T-helper 2 cell (primary cell): ENCODE measurements around the gene XNDC1N.
"Not testable (repeated sequence)": the region's sequence is repeated elsewhere in the genome, so short reads cannot be mapped to it uniquely, and the experiment has no call there.

Source experiments
- DNase-seq, 5 experiments: peaks; one replicate each; pipeline versions ENCODE4 v3.0.0 to v3.0.0-alpha.2; 2012 to 2022

Gene XNDC1N

DNA sequence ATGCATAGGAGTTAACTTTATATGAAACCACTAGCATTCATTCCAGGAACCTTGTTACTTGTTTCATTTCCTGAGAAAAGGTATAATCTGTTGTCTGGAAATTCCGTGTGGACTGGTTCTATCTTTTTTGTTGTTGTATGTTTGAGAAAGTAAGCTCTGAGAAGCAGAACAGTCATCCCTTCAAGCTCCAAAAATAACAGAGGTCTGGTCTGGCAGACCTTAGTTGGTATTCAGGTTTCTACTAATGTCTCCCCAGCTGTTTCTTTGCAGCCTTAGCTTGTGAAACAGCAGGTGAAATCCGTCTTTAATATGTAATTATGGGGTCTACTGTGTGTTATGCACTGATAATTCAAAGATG is 2.8 kb upstream of the XNDC1N start:
- no peak for DNase-seq

- DNase-seq, result no peak
Observed at GRCh38 chr11:71930556-71931244, 2.3 kb upstream of the XNDC1N start.

- no peak for DNase-seq
Observed at GRCh38 chr11:71929491-71929890, 1.1 kb upstream of the XNDC1N start.

GRCh38 chr11:71928737-71929443 is 496 bp upstream of the XNDC1N start, which contains the start of gene RNF121:
TSS of gene RNF121 (plus strand) at chr11:71929046. CDS start at chr11:71929062, 16 bp downstream.
- peak; percentile 93 to 98 (median 97) for DNase-seq

GRCh38 chr11:71917646-71918140 is 10.7 kb downstream of the XNDC1N start:
- no peak for DNase-seq

GRCh38 chr11:71914617-71915189 is 13.7 kb downstream of the XNDC1N start:
- peak in 1 of 5 experiments; percentile 91 for DNase-seq

GRCh38 chr11:71913756-71914526 is 14.5 kb downstream of the XNDC1N start:
- DNase-seq, result peak in 1 of 5 experiments; percentile 12

- not testable (repeated sequence) for DNase-seq
Observed at GRCh38 chr11:71911986-71912340, 16.4 kb downstream of the XNDC1N start.

DNA sequence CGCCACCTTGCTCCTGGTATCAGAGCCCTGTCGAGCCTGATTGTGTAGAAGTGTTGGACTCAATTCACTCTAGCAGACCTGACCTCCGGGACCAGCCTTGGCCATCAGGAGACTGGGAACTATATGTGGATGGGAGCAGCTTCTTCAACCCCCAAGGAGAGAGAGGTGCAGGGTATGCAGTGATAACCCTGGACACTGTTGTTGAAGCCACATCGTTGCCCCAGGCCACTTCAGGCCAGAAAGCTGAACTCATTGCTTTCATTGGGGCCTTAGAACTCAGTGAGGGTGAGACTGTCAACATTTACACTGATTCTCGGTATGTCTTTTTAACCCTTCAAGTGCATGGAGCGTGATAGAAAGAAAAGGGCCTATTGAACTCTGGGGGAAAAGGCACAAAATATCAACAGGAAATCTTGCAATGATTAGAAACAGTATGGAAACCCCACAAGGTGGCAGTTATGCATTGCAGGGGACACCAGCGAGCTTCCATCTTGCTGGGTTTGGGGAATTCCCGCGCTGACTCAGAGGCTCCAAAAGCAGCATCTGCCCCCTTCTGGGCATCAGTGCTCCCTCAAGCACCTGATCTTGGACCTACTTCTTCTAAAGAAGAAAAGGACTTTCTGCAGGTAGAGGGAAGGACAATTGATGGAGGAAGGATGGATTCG is 16.9 kb downstream of the XNDC1N start:
- peak in 2 of 5 experiments; percentile 71 to 76 for DNase-seq

- DNase-seq, result not testable (repeated sequence)
Observed at GRCh38 chr11:71910775-71911174, 17.6 kb downstream of the XNDC1N start.

GRCh38 chr11:71908218-71908617 is 20.2 kb downstream of the XNDC1N start:
- no peak for DNase-seq

GRCh38 chr11:71901137-71901536 is 27.3 kb downstream of the XNDC1N start:
- not testable (repeated sequence) for DNase-seq

- no peak for DNase-seq
Observed at GRCh38 chr11:71895961-71896360, 32.4 kb downstream of the XNDC1N start.

GRCh38 chr11:71889181-71889872 is 39.1 kb downstream of the XNDC1N start:
- DNase-seq, result not testable (repeated sequence)

GRCh38 chr11:71888335-71889010 is 39.9 kb downstream of the XNDC1N start:
- DNase-seq, result not testable (repeated sequence)

DNA sequence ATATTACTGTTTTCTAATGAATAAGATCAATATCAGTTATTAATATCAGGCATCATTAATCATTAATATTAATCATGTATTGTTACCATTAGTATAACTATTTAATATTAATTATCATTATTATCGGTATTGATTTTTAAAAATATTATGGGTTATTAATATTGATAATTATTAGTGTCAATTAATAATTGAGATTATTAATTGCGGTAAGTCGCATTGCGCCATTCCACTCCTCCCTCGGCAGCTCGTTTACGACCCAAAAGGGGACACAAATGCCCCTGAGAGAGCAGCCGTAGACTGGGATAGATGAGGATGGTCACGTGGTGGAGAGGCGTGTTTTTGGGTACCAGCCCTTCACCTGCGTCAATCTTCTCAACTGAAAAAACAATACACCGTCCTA is 42.6 kb downstream of the XNDC1N start:
- DNase-seq, result not testable (repeated sequence)
